Ascending aorta (tissue), 2 donors: ENCODE data around the gene PIEZO2. TPM values are rescaled to one million over a fixed set of nuclear protein-coding genes. Genes with fewer than 3 reads are reported as not detected.

Experiments used
- DNase-seq, 2 donors: peaks; one replicate each; pipeline ENCODE4 v3.0.0-alpha.2; 2019; ENCODE audit warnings: low spot score in 2 of 2
- H3K27ac ChIP-seq, 2 donors: fragments of 200-600 bp; sonication (generic); one replicate each; pipeline ENCODE4 v1.5.1; 2016 to 2017; ENCODE audit warnings: mild to moderate bottlenecking in 1 of 2
- H3K27me3 ChIP-seq: fragments of 200-600 bp; sonication (generic); one replicate; pipeline ENCODE4 v1.5.1; 2017
- H3K36me3 ChIP-seq, 2 donors: fragments of 200-600 bp; sonication (generic); one replicate each; pipeline ENCODE4 v1.5.1; 2016
- H3K4me1 ChIP-seq, 2 donors: fragments of 200-600 bp; sonication (generic); one replicate each; pipeline ENCODE4 v1.5.1; 2016 to 2017; ENCODE audit warnings: mild to moderate bottlenecking in 1 of 2
- H3K4me3 ChIP-seq, 2 donors: fragments of 200-600 bp; sonication (generic); one replicate each; pipeline ENCODE4 v1.5.1; 2016 to 2017; ENCODE audit warnings: mild to moderate bottlenecking in 1 of 2
- H3K9me3 ChIP-seq, 2 donors: fragments of 200-600 bp; sonication (generic); one replicate each; pipeline ENCODE4 v1.5.1; 2016
- CTCF ChIP-seq, 3 experiments: fragments of 200-600 bp in 2 of 3; fragments of 450-650 bp in 1 of 3; sonication (generic) in 2 of 3; IDR thresholded peaks; one replicate each; pipeline ENCODE4 v1.5.1; 2016 to 2019; ENCODE audit warnings: antibody characterized with exemption in 3 of 3, mild to moderate bottlenecking in 1 of 3, moderate library complexity in 1 of 3
- intact Hi-C: fragments of 100-400 bp; cut with DNase I; formaldehyde crosslinking; loops from one replicate; pipeline ENCODE4 v1.15.1; 2023
- total RNA-seq: library from RNA; depleted of rRNA; stranded (reverse); fragments of >200 nt; gene quantifications from one replicate; pipeline ENCODE4 v1.1.0, GENCODE V29; 2016

Gene PIEZO2
- total RNA-seq, 1 donor from 2014 or later: 3.1 TPM

- no peak overlapping the region for H3K4me3 ChIP-seq
- H3K36me3 ChIP-seq: no peaks in the 10 kb centered on the region
- H3K27ac ChIP-seq: no peak overlapping the region
- H3K4me1 ChIP-seq: no peaks in the 10 kb centered on the region
- H3K27me3 ChIP-seq: no peaks in the 10 kb centered on the region
- TF ChIP-seq CTCF (IDR thresholded peaks at IDR 0.05): no peak
- intact Hi-C loops: no loop called here
- no peak for DNase-seq
- H3K9me3 ChIP-seq: no peaks in the 10 kb centered on the region
Observed at GRCh38 chr18:10775026-10775425, 374.3 kb downstream of the PIEZO2 start.

- DNase-seq: no peak
- H3K9me3 ChIP-seq: no peaks in the 10 kb centered on the region
- H3K4me1 ChIP-seq: no peaks in the 10 kb centered on the region
- intact Hi-C loops: no loop called here
- no peak overlapping the region for H3K27ac ChIP-seq
- no peak for TF ChIP-seq CTCF (IDR thresholded peaks at IDR 0.05)
- no peaks in the 10 kb centered on the region for H3K36me3 ChIP-seq
- H3K27me3 ChIP-seq: no peaks in the 10 kb centered on the region
- H3K4me3 ChIP-seq: no peak overlapping the region
Observed at GRCh38 chr18:10771053-10771709, 378.2 kb downstream of the PIEZO2 start.

- Histone ChIP-seq H3K36me3 (no peaks in the 10 kb centered on the region), H3K4me1 (no peaks in the 10 kb centered on the region), H3K9me3 (no peaks in the 10 kb centered on the region), H3K27ac (no peak overlapping the region), H3K4me3 (no peak overlapping the region), H3K27me3 (no peaks in the 10 kb centered on the region)
- no peak for DNase-seq
- intact Hi-C loops: no loop called here
- no peak for TF ChIP-seq CTCF (IDR thresholded peaks at IDR 0.05)
Observed at GRCh38 chr18:10770264-10770663, 379.1 kb downstream of the PIEZO2 start.

- no peak overlapping the region for H3K4me3 ChIP-seq
- intact Hi-C loops: no loop called here
- no peaks in the 10 kb centered on the region for H3K27me3 ChIP-seq
- no peak for DNase-seq
- TF ChIP-seq CTCF (IDR thresholded peaks at IDR 0.05): no peak
- H3K27ac ChIP-seq: no peak overlapping the region
- H3K9me3 ChIP-seq: no peaks in the 10 kb centered on the region
- no peaks in the 10 kb centered on the region for H3K4me1 ChIP-seq
- H3K36me3 ChIP-seq: no peaks in the 10 kb centered on the region
Observed at GRCh38 chr18:10768221-10768620, 381.1 kb downstream of the PIEZO2 start.

GRCh38 chr18:10767658-10768057 is 381.7 kb downstream of the PIEZO2 start:
- H3K4me1 ChIP-seq: no peaks in the 10 kb centered on the region
- intact Hi-C loops: no loop called here
- no peak for DNase-seq
- no peak overlapping the region for H3K27ac ChIP-seq
- no peaks in the 10 kb centered on the region for H3K9me3 ChIP-seq
- H3K36me3 ChIP-seq: no peaks in the 10 kb centered on the region
- no peak for TF ChIP-seq CTCF (IDR thresholded peaks at IDR 0.05)
- no peaks in the 10 kb centered on the region for H3K27me3 ChIP-seq
- no peak overlapping the region for H3K4me3 ChIP-seq

GRCh38 chr18:10760986-10761385 is 388.4 kb downstream of the PIEZO2 start:
- H3K27me3 ChIP-seq: no peaks in the 10 kb centered on the region
- H3K4me3 ChIP-seq: no peak overlapping the region
- no peak overlapping the region for H3K27ac ChIP-seq
- DNase-seq: no peak
- TF ChIP-seq CTCF (IDR thresholded peaks at IDR 0.05): no peak
- intact Hi-C loops: no loop called here
- H3K4me1 ChIP-seq: no peaks in the 10 kb centered on the region
- no peaks in the 10 kb centered on the region for H3K36me3 ChIP-seq
- H3K9me3 ChIP-seq: no peaks in the 10 kb centered on the region
